HepG2 (cell line): ENCODE data around the gene PPFIA3. TPM values are rescaled to one million over a fixed set of nuclear protein-coding genes. Genes with fewer than 3 reads are reported as not detected.
A peak's percentile ranks its signal among the peaks of the same experiment; 100 is the strongest.

Experiments
- ATF4 ChIP-seq, 2 experiments: fragments of 450-650 bp in 1 of 2; sonication (generic) in 1 of 2; formaldehyde crosslinking; IDR thresholded peaks; 2 replicates each; pipeline versions ENCODE4 v1.5.0 to v1.8.0; 2020 to 2022; ENCODE audit warnings: mild to moderate bottlenecking in 1 of 2, missing genetic modification reagents in 1 of 2
- KAT8 ChIP-seq: IDR thresholded peaks from 2 replicates; pipeline ENCODE4 v1.6.1; 2016; ENCODE audit warnings: missing genetic modification reagents, missing compliant biosample characterization
- KLF11 ChIP-seq: IDR thresholded peaks from 2 replicates; pipeline ENCODE4 v1.6.1; 2016; ENCODE audit warnings: missing compliant biosample characterization
- KMT2B ChIP-seq: IDR thresholded peaks from 2 replicates; pipeline ENCODE4 v1.6.1; 2016; ENCODE audit warnings: missing genetic modification reagents, missing compliant biosample characterization
- MATR3 ChIP-seq: sonication (generic); formaldehyde crosslinking; IDR thresholded peaks from 2 replicates; pipeline ENCODE4 v1.4.0; 2020; ENCODE audit warnings: missing genetic modification reagents
- MNT ChIP-seq: fragments of 450-650 bp; IDR thresholded peaks from 2 replicates; pipeline ENCODE4 v1.6.1; 2016
- MTA1 ChIP-seq: sonication (generic); formaldehyde crosslinking; IDR thresholded peaks from 2 replicates; pipeline ENCODE4 v1.4.0; 2020; ENCODE audit warnings: missing genetic modification reagents, mild to moderate bottlenecking, borderline replicate concordance
- NFATC3 ChIP-seq: sonication (generic); formaldehyde crosslinking; IDR thresholded peaks from 2 replicates; pipeline ENCODE4 v1.5.1; 2020; ENCODE audit warnings: mild to moderate bottlenecking, missing genetic modification reagents
- NONO ChIP-seq, 2 experiments: fragments of 450-650 bp in 1 of 2; sonication (generic) in 1 of 2; formaldehyde crosslinking in 1 of 2; IDR thresholded peaks in 1 of 2; conservative IDR thresholded peaks in 1 of 2; 2 replicates each; pipeline versions ENCODE4 v1.6.1 to v1.8.0; 2017 to 2022; ENCODE audit warnings: mild to moderate bottlenecking in 1 of 2, missing genetic modification reagents in 1 of 2, moderate library complexity in 1 of 2
- PRDM10 ChIP-seq: sonication (generic); formaldehyde crosslinking; IDR thresholded peaks from 2 replicates; pipeline ENCODE4 v1.4.0; 2020; ENCODE audit warnings: low read depth, missing genetic modification reagents
- RBFOX2 ChIP-seq: fragments of 200-400 bp; formaldehyde crosslinking; IDR thresholded peaks from 2 replicates; pipeline ENCODE4 v1.6.1; 2017; ENCODE audit warnings: low read depth, mild to moderate bottlenecking, low read length
- REL ChIP-seq: sonication (generic); formaldehyde crosslinking; conservative IDR thresholded peaks from 2 replicates; pipeline ENCODE4 v1.8.0; 2022; ENCODE audit warnings: mild to moderate bottlenecking, missing genetic modification reagents, moderate library complexity
- RFXANK ChIP-seq: IDR thresholded peaks from 2 replicates; pipeline ENCODE4 v1.6.1; 2016
- SKIL ChIP-seq: sonication (generic); formaldehyde crosslinking; IDR thresholded peaks from 2 replicates; pipeline ENCODE4 v1.8.0; 2022; ENCODE audit warnings: missing genetic modification reagents, mild to moderate bottlenecking, moderate library complexity, borderline replicate concordance
- TSC22D2 ChIP-seq: sonication (generic); formaldehyde crosslinking; IDR thresholded peaks from 2 replicates; pipeline ENCODE4 v1.5.1; 2020; ENCODE audit warnings: missing genetic modification reagents, mild to moderate bottlenecking, borderline replicate concordance
- ZFP36L1 ChIP-seq: sonication (generic); formaldehyde crosslinking; IDR thresholded peaks from 2 replicates; pipeline ENCODE4 v1.8.0; 2022; ENCODE audit warnings: mild to moderate bottlenecking, missing genetic modification reagents, moderate library complexity
- ZFP36L2 ChIP-seq: sonication (generic); formaldehyde crosslinking; IDR thresholded peaks from 2 replicates; pipeline ENCODE4 v1.4.0; 2020; ENCODE audit warnings: missing genetic modification reagents
- ZNF260 ChIP-seq: sonication (generic); formaldehyde crosslinking; IDR thresholded peaks from 2 replicates; pipeline ENCODE4 v1.4.0; 2020; ENCODE audit warnings: missing genetic modification reagents, low read depth, mild to moderate bottlenecking, borderline replicate concordance
- ZNF350 ChIP-seq: sonication (generic); formaldehyde crosslinking; IDR thresholded peaks from 2 replicates; pipeline ENCODE4 v1.4.0; 2020; ENCODE audit warnings: mild to moderate bottlenecking, low read depth, missing genetic modification reagents, borderline replicate concordance
- ZNF598 ChIP-seq: sonication (generic); formaldehyde crosslinking; IDR thresholded peaks from 2 replicates; pipeline ENCODE4 v1.5.1; 2020; ENCODE audit warnings: mild to moderate bottlenecking, missing genetic modification reagents, borderline replicate concordance
- ZNF7 ChIP-seq: IDR thresholded peaks from 2 replicates; pipeline ENCODE4 v1.6.1; 2016; ENCODE audit warnings: missing biosample characterization, missing genetic modification reagents
- polyA plus RNA-seq, 8 experiments: library from polyadenylated mRNA; depleted of rRNA in 3 of 8; stranded (reverse) in 7 of 8; unstranded in 1 of 8; fragments of >200 nt; fragmentation: Illumina TruSeq in 4 of 8; extraction: Trizol in 4 of 8; gene quantifications; 2 replicates each; pipeline versions ENCODE4 v1.2.1 to v1.2.3, GENCODE V29; 2011 to 2016; ENCODE audit warnings: low read depth in 4 of 8, missing spikeins in 1 of 8, mixed read lengths in 1 of 8; ENCODE audit not compliant: insufficient read depth in 1 of 8
- total RNA-seq, 5 experiments: library from RNA; depleted of rRNA; stranded (reverse); fragments of >200 nt; fragmentation: Illumina TruSeq; extraction: Trizol; gene quantifications; 2 replicates each; pipeline ENCODE4 v1.2.3, GENCODE V29; 2016; ENCODE audit warnings: low read depth in 1 of 5

Gene PPFIA3
- total and polyA plus RNA-seq, 2 of the 13 experiments (the other 11 are each of a cell fraction or from before 2014, with no cell fraction given): 6.7 to 8.6 TPM

GRCh38 chr19:49148784-49149651 is 29.7 kb downstream of the PPFIA3 start (continued):
- no peak for TF ChIP-seq ZNF598 (CRISPR knock-in tag)
- TF ChIP-seq KLF11 (CRISPR knock-in tag): no peak
- TF ChIP-seq MATR3 (CRISPR knock-in tag): no peak
- no peak for TF ChIP-seq RBFOX2
- TF ChIP-seq NFATC3 (CRISPR knock-in tag): no peak
- TF ChIP-seq KMT2B (CRISPR knock-in tag): no peak
- no peak for TF ChIP-seq MNT
- TF ChIP-seq ATF4 (CRISPR knock-in tag; IDR thresholded peaks at IDR 0.05): no peak
- no peak for TF ChIP-seq ZFP36L2 (CRISPR knock-in tag)
- no peak for TF ChIP-seq ZNF260
- TF ChIP-seq NONO (IDR thresholded peaks at IDR 0.05): no peak
- no peak for TF ChIP-seq NONO (CRISPR knock-in tag; conservative IDR thresholded peaks at IDR 0.05)
- TF ChIP-seq ZFP36L1 (CRISPR knock-in tag): no peak
- TF ChIP-seq SKIL (CRISPR knock-in tag): no peak
- peak; percentile 24; the same call in 1 of the 2 replicates for TF ChIP-seq PRDM10 (CRISPR knock-in tag)
- no peak for TF ChIP-seq ZNF7
- TF ChIP-seq REL (CRISPR knock-in tag): 0 out of 2 replicates have a peak, but pooled peaks have one; percentile 9
- TF ChIP-seq KAT8 (CRISPR knock-in tag): no peak
- no peak for TF ChIP-seq TSC22D2
- TF ChIP-seq RFXANK (CRISPR knock-in tag): no peak
- no peak for TF ChIP-seq MTA1 (CRISPR knock-in tag)
- no peak for TF ChIP-seq ZNF350 (CRISPR knock-in tag)
